Measurements from ENCODE around the gene COL4A2. TPM values are rescaled to one million over a fixed set of nuclear protein-coding genes. Genes with fewer than 3 reads are reported as not detected.

COL4A2 gene
- total RNA-seq, 1 donor from 2014 or later, result 1,736 TPM

- H3K27me3 ChIP-seq (ENCODE audit: control insufficient read depth, insufficient read depth, low read length), result no peaks in the 10 kb centered on the region
- TF ChIP-seq, protein P1, sequence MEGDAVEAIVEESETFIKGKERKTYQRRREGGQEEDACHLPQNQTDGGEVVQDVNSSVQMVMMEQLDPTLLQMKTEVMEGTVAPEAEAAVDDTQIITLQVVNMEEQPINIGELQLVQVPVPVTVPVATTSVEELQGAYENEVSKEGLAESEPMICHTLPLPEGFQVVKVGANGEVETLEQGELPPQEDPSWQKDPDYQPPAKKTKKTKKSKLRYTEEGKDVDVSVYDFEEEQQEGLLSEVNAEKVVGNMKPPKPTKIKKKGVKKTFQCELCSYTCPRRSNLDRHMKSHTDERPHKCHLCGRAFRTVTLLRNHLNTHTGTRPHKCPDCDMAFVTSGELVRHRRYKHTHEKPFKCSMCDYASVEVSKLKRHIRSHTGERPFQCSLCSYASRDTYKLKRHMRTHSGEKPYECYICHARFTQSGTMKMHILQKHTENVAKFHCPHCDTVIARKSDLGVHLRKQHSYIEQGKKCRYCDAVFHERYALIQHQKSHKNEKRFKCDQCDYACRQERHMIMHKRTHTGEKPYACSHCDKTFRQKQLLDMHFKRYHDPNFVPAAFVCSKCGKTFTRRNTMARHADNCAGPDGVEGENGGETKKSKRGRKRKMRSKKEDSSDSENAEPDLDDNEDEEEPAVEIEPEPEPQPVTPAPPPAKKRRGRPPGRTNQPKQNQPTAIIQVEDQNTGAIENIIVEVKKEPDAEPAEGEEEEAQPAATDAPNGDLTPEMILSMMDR (IDR thresholded peaks at IDR 0.05; ENCODE audit: insufficient read depth, low read length, poor library complexity, severe bottlenecking), result no peak
- no peak for DNase-seq (ENCODE audit: low read depth)
- H3K4me3 ChIP-seq (ENCODE audit: low read depth, low read length), result no peak overlapping the region
- no peaks in the 10 kb centered on the region for H3K36me3 ChIP-seq (ENCODE audit: control insufficient read depth, insufficient read depth, low read length)
Measured at GRCh38 chr13:110533771-110534670, 226.9 kb downstream of the COL4A2 start.

GRCh38 chr13:110535526-110535925, 228.4 kb downstream of the COL4A2 start:
- no peaks in the 10 kb centered on the region for H3K27me3 ChIP-seq (ENCODE audit: control insufficient read depth, insufficient read depth, low read length)
- TF ChIP-seq, protein P1 (IDR thresholded peaks at IDR 0.05; ENCODE audit: insufficient read depth, low read length, poor library complexity, severe bottlenecking), result no peak
- no peak for DNase-seq (ENCODE audit: low read depth)
- no peak overlapping the region for H3K4me3 ChIP-seq (ENCODE audit: low read depth, low read length)
- no peaks in the 10 kb centered on the region for H3K36me3 ChIP-seq (ENCODE audit: control insufficient read depth, insufficient read depth, low read length)

DNA sequence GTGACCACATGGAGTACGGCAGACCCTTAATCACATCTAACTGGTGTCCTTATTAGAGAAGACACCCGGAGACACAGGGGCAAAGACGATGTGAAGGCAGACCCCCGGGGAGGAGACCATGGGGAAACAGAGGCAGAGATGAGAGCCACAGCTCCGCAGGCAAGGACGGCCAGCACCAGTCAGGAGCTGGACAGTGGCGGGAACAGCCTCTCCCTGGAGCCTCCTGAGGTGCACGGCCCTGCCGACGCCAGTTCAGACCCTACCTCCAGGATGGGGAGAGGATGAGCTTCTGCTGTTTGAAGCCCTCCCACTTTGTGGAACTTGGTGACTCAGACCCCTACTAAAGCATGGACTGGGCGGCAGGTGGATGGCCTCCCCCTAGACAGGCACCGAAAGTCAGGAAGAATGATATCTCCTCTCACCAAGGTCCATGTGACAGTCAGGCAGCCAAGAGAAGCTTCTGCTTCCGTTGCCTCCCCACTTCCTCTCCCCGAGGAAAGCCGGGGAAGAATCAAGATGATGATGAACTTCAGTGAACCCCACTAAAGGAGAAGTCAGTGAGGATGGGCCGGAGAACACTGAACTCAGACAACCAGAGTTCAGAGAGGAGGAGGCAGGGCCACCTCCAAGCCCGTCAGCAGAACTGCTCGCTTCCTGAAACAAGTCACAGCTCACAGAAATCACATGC, 229.1 kb downstream of the COL4A2 start:
- Histone ChIP-seq H3K27me3 (ENCODE audit: control insufficient read depth, insufficient read depth, low read length) (no peaks in the 10 kb centered on the region), H3K36me3 (ENCODE audit: control insufficient read depth, insufficient read depth, low read length) (no peaks in the 10 kb centered on the region), H3K4me3 (ENCODE audit: low read depth, low read length) (no peak overlapping the region)
- TF ChIP-seq, protein P1 (IDR thresholded peaks at IDR 0.05; ENCODE audit: insufficient read depth, low read length, poor library complexity, severe bottlenecking), result no peak
- no peak for DNase-seq (ENCODE audit: low read depth)

GRCh38 chr13:110538632-110539031, 231.5 kb downstream of the COL4A2 start:
- TF ChIP-seq, protein P1 (IDR thresholded peaks at IDR 0.05; ENCODE audit: insufficient read depth, low read length, poor library complexity, severe bottlenecking), result no peak
- no peaks in the 10 kb centered on the region for H3K27me3 ChIP-seq (ENCODE audit: control insufficient read depth, insufficient read depth, low read length)
- no peak for DNase-seq (ENCODE audit: low read depth)
- H3K36me3 ChIP-seq (ENCODE audit: control insufficient read depth, insufficient read depth, low read length), result no peaks in the 10 kb centered on the region
- H3K4me3 ChIP-seq (ENCODE audit: low read depth, low read length), result no peak overlapping the region

- no peaks in the 10 kb centered on the region for H3K36me3 ChIP-seq (ENCODE audit: control insufficient read depth, insufficient read depth, low read length)
- DNase-seq (ENCODE audit: low read depth), result no peak
- TF ChIP-seq, protein P1 (IDR thresholded peaks at IDR 0.05; ENCODE audit: insufficient read depth, low read length, poor library complexity, severe bottlenecking), result no peak
- no peaks in the 10 kb centered on the region for H3K27me3 ChIP-seq (ENCODE audit: control insufficient read depth, insufficient read depth, low read length)
- no peak overlapping the region for H3K4me3 ChIP-seq (ENCODE audit: low read depth, low read length)
Measured at GRCh38 chr13:110539894-110540293, 232.8 kb downstream of the COL4A2 start.
